SH-SY5Y (cell line): ENCODE results near the gene TXNIP.

Experiments
- GATA2 ChIP-seq: IDR thresholded peaks from 2 replicates; pipeline ENCODE4 v1.6.1; 2011; ENCODE audit warnings: mild to moderate bottlenecking, low read depth, low read length
- GATA3 ChIP-seq: IDR thresholded peaks from 2 replicates; pipeline ENCODE4 v1.6.1; 2011; ENCODE audit warnings: low read depth, mild to moderate bottlenecking, low read length, moderate library complexity

Gene TXNIP

DNA sequence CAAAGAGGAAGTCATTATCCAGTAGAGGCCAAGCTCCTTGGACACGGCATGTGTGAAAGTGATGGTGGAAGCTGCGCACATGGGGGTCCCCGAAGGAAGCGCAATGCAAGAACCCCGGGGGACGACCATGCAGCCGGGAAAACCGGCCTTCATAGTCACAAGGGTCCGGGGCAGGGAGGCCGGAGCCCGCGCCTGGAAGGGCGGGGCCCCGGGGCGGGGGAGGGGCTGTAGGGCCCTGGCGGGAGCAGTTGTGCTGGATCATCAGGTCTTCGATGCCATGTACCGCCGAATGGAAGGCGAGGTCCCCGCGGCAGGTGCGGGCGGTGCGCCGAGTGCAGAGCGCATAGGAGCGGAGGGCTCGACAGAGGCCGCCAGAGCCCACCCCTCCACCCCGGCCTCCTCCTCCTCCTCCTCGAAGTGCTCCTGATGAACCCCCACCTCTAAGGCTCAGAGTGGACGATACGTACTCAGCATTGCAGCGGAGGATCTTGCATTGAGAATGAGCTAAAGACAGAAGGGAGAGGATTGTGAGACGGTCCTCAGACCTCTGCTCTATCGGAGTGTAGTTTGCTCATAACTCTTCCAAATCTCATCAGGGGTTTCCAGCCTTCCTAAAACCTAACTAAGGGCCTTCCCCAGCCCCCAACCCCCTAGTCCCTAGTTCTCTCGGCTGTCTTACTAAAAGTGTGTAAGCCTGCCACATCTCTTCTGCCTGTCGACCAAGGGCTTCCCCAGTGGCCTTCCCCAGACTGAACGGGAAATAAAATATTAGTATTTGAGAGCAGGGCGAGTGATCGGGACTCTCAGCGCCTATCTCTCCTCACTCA, 23.1 kb upstream of the TXNIP start:
- TF ChIP-seq GATA3, result no peak
- TF ChIP-seq GATA2, result no peak

DNA sequence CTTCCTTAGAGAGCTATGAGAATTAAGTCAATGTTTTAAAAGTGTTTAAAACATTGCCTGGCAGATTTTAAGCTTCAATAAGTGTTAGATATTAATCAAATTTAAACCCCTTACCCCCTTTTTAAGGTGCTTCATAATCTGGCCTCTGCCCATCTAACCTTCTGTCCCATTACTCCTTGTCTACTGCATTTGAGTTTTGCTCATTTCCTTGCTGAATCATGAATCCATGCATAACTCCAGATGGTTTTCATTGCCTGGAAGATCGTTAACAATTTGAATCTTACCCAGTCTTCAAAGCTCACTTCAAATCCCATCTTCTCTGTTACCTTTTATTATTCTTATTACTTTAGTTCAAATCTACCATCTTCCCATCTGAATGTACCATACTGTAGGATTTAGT, 20.5 kb upstream of the TXNIP start:
- no peak for TF ChIP-seq GATA2
- no peak for TF ChIP-seq GATA3

DNA sequence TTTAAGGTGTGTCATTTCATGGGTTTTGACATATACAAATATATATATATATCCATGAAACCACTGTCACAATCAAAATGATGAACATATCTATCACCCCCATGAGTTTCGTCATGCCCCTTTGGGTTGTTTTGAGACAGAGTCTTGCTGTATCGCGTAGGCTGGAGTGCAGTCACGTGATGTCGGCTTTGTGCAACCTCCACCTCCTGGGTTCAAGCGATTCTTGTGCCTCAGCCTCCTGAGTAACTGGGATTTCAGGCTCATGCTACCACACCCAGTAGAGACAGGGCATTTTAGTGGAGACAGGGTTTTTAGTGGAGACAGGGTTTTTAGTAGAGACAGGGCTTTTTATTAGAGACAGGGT, 17.2 kb upstream of the TXNIP start:
- TF ChIP-seq GATA3, result no peak

- TF ChIP-seq GATA3 (peak; percentile 46; the same call in 1 of the 2 replicates), GATA2 (peak; percentile 24; the same call in 1 of the 2 replicates)
Measured at GRCh38 chr1:146012703-146013558, 16.6 kb upstream of the TXNIP start.

DNA sequence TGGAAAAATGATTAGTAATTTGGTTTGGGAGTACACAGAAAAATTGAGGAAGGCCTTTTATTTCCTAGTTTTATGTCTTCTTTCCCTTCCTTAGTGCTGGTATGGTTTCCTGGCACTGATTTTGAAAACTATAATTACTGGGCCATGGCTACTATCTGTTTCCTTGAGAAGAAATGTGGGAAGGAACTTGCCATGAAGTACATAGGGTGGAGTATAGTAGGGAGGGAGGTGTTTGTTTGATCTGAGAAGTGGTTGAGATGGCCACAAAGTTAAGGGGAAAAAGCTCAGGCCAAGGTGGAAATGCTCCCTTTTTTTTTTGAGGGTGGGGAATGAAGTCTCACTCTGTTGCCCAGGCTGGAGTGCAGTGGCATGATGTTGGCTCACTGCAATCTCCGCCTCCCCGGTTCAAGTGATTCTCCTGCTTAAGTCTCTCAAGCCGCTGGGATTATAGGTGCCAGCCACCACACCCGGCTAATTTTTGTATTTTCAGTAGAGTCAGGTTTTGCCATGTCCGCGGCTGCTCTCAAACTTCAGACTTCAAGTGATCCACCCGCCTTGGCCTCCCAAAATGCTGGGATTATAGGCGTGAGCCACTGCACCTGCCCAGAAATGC, 13.9 kb upstream of the TXNIP start:
- TF ChIP-seq GATA2 (no peak), GATA3 (no peak)

DNA sequence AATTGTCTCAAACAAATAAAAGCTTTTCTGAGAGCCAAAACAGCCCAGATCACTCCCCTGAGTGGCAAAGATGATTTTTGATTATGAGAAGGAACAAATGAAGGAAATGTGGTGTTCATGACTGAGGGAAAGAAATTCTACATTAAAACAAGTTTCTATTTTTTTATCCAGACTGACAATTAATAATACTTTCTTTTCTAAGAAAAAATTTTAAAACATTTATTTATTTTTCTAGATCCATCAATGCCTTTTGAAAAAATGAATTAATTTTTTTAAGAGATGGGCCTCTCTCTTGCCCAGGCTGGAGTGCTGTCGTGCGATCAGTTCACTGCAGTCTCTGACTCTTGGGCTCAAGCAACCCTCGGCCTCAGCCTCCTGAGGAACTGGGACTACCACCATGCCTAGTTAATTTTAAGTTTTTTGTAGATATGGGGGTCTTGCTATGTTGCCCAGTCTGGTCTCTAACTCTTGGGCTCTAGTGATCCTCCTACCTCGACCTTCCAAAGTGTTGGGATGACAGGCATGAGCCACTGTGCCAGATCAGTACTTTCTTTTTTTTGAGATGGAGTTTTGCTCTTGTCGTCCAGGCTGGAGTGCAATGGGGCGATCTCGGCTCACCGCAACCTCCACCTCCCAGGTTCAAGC, 11.2 kb upstream of the TXNIP start:
- TF ChIP-seq GATA3 (no peak), GATA2 (no peak)

- TF ChIP-seq GATA2 (no peak), GATA3 (no peak)
Measured at GRCh38 chr1:146001709-146002108, 5.3 kb upstream of the TXNIP start.

DNA sequence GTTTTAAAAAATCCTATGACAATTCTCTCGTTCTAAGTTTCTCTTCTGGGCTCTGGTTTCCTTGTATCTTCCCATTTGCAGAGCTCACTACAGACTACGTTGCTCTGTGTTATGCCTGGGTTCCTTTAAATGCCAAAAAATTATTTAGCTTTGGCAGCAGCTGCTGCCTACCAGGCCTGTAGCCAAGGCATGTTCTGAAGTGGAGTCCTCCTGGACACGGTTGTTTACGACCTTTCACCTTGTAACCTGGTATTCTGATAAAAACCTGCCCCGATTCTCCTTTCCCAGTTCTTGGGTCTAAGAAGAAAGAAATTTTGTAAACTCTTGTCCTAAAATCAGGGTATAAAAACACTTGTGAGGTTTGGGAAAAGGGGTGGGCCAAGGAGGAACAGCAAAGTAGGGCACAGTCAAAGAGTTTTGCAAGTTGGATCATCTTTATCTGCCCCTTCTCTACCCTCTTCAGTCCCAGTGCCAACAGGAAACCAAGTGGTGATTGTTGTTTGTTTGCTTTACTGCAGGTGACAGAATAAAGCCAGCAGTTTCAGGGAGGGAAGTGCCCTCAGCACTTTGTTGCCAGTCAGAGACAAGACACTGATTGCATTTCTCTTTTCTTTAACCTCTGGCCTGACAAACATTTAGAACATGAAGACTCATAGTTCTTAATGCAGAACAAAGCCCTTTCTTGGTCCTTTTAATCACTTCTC, 3.1 kb upstream of the TXNIP start:
- no peak for TF ChIP-seq GATA2
- TF ChIP-seq GATA3, result no peak

GRCh38 chr1:145997718-145998023, 1.3 kb upstream of the TXNIP start:
- TF ChIP-seq GATA3 (no peak), GATA2 (no peak)

- TF ChIP-seq GATA2 (peak; percentile 70; the same call in 1 of the 2 replicates), GATA3 (0 out of 2 replicates have a peak, but pooled peaks have one; percentile 44)
Measured at GRCh38 chr1:145997016-145997717, 788 bp upstream of the TXNIP start.

DNA sequence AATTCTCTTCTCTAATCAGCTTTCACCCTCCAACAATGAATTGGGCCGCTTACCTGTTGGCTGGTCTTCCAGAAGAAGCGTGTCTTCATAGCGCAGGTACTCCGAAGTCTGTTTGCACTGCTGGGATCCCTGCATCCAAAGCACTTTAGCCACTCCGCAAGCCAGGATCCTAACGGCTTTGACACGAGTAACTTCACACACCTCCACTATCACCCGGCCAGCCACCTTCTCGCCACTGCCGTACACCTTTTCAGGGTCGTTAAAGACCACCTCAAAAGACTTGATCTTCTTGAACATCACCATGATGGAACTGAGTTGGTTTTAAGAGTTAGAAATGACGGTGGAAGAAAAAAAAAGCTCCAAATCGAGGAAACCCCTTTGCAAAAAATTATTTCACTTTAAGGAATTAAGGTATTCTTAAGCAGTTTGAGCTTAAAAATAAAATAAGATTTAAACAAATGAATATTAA, 381 bp downstream of the TXNIP start:
- TF ChIP-seq GATA2, result no peak
- TF ChIP-seq GATA3, result no peak

DNA sequence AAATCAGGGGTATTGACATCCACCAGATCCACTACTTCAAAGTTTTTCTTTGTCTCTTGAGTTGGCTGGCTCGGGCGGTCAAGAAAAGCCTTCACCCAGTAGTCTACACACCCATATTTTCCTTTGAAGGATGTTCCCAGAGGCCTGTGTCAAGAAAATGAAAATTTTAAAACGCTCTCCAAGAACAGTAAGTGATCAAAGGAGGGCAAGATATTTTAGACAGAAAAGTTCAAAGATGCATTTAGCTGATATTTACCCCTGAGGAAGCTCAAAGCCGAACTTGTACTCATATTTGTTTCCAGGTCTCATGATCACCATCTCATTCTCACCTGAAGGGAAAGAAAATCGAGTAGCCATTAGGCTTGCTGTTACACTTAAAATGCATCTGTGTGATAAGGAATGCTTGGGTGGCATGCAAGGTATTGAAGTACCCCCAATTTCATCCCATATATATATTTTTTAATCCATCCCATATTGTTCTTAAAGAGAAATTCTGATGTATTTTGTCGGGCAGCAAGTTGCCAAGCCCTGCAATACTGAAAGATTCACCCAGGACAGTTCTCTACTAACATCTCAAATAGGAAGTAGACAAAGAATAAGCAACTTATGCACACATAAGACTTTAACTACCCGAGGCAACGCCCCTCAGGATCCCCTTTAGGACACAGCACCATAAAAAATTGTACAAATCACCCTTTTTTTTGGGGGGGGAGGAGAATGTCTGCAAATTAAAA, 1.1 kb downstream of the TXNIP start:
- TF ChIP-seq GATA2 (no peak), GATA3 (no peak)
